GM21528 (cell line): ENCODE measurements around the gene CCDC152.
"Not testable (repeated sequence)": the region's sequence is repeated elsewhere in the genome, so short reads cannot be mapped to it uniquely, and the experiment has no call there.

Source experiments
- ATAC-seq: cut with Tn5 transposase; IDR thresholded peaks from one replicate; pipeline ENCODE4 v1.9.1; 2021; ENCODE audit warnings: mild to moderate bottlenecking, moderate library complexity; ENCODE audit not compliant: unreplicated experiment, low FRiP score

Gene CCDC152

GRCh38 chr5:42810834-42811590 lies 54.4 kb downstream of the CCDC152 start:
- ATAC-seq, result no peak

- ATAC-seq, result no peak
Measured at GRCh38 chr5:42811591-42812446, 55.2 kb downstream of the CCDC152 start, which contains the start of gene SELENOP. Gene SELENOP (minus strand): TSS chr5:42811892. CDS start chr5:42808353, 3,539 bp downstream.

GRCh38 chr5:42812620-42813019 lies 56.0 kb downstream of the CCDC152 start:
- ATAC-seq, result no peak

GRCh38 chr5:42813533-42813932 lies 56.9 kb downstream of the CCDC152 start:
- no peak for ATAC-seq

GRCh38 chr5:42816546-42816945 lies 59.9 kb downstream of the CCDC152 start:
- not testable (repeated sequence) for ATAC-seq

GRCh38 chr5:42819745-42820144 lies 63.1 kb downstream of the CCDC152 start:
- ATAC-seq, result no peak

- ATAC-seq, result no peak
Measured at GRCh38 chr5:42822548-42822947, 65.9 kb downstream of the CCDC152 start.

GRCh38 chr5:42824347-42824976 lies 67.8 kb downstream of the CCDC152 start:
- no peak for ATAC-seq

GRCh38 chr5:42825422-42826148 lies 69.0 kb downstream of the CCDC152 start:
- ATAC-seq, result no peak

GRCh38 chr5:42826757-42827515 lies 70.3 kb downstream of the CCDC152 start:
- ATAC-seq, result no peak

GRCh38 chr5:42828671-42829070 lies 72.1 kb downstream of the CCDC152 start:
- ATAC-seq, result no peak

GRCh38 chr5:42830924-42831323 lies 74.3 kb downstream of the CCDC152 start:
- ATAC-seq, result no peak

- no peak for ATAC-seq
Measured at GRCh38 chr5:42832060-42832459, 75.4 kb downstream of the CCDC152 start.

GRCh38 chr5:42836070-42836769 lies 79.6 kb downstream of the CCDC152 start:
- no peak for ATAC-seq

- ATAC-seq, result no peak
Measured at GRCh38 chr5:42837601-42838000, 81.0 kb downstream of the CCDC152 start.

GRCh38 chr5:42839196-42839595 lies 82.6 kb downstream of the CCDC152 start:
- no peak for ATAC-seq

GRCh38 chr5:42840269-42840668 lies 83.7 kb downstream of the CCDC152 start:
- no peak for ATAC-seq

GRCh38 chr5:42840842-42841567 lies 84.4 kb downstream of the CCDC152 start:
- no peak for ATAC-seq
